Frontal cortex (tissue), 4 donors: ENCODE data around the gene BAIAP2L2. TPM values are rescaled to one million over a fixed set of nuclear protein-coding genes. Genes with fewer than 3 reads are reported as not detected.
A peak's percentile ranks its signal among the peaks of the same experiment; 100 is the strongest.

Source experiments
- DNase-seq, 2 donors: peaks; one replicate each; pipeline ENCODE4 v3.0.0; 2012; ENCODE audit warnings: low spot score in 2 of 2
- FAIRE-seq: peaks from 2 replicates; lab custom pipeline; 2012; peaks lifted over from hg19 to GRCh38; lab: Jason Lieb, UNC
- total RNA-seq: library from RNA; depleted of rRNA; stranded (reverse); fragments of >200 nt; gene quantifications from one replicate; pipeline ENCODE4 v1.2.3, GENCODE V29; 2014
- donor health status: control.
- donor health status: control.
- donor health status: control.

The BAIAP2L2 gene
- total RNA-seq, 1 donor from 2014 or later = under 0.01 TPM

DNA sequence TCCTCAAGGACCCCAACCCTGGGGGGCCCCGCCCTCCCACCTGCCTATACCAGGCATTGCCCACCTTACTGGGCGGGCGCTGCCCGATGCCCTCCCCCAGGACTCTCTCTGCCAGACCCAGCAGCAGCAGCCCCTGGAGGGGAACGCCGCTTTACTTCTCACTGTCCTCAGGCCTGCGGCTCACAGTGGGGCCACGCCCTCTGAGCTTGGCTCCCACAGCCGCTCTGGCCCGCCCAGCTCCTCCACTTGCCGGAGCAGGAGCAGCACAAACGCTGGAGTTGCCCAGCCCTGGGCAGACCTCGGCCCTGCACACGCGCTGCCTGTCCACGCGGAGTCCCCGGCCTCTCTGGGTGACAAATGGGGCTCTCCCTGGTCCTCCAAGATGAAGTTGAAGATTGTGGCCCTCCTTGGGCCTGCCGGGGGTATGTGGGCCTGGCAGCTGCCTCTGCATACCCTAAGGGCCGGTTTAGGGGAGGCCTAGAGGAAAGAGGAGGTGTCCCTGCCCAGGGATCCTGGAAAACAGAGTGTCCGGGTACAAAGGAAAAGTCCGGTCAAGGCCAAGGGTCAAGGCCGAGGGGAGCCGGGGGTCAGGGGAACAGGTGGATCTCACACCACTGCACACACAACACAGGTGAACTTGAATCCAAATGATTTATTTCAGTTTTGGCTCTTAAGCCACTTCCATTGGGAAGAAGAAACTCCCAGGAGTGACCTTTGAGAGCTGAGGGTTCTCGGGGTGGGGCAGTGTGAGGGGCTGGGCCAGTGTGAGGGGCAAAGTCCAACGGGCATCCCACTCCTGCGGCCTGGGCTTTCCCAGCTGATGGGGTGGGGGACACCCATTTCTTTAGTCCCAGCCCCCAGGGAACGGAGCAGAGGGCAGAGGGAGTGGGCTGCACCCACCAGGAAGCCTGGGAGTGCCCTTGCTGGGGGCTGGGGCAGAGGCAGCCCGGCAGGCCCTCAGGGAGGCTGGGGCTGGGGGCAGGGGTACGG is 674 bp upstream of the BAIAP2L2 start:
- FAIRE-seq (no peak), DNase-seq (no peak)

DNA sequence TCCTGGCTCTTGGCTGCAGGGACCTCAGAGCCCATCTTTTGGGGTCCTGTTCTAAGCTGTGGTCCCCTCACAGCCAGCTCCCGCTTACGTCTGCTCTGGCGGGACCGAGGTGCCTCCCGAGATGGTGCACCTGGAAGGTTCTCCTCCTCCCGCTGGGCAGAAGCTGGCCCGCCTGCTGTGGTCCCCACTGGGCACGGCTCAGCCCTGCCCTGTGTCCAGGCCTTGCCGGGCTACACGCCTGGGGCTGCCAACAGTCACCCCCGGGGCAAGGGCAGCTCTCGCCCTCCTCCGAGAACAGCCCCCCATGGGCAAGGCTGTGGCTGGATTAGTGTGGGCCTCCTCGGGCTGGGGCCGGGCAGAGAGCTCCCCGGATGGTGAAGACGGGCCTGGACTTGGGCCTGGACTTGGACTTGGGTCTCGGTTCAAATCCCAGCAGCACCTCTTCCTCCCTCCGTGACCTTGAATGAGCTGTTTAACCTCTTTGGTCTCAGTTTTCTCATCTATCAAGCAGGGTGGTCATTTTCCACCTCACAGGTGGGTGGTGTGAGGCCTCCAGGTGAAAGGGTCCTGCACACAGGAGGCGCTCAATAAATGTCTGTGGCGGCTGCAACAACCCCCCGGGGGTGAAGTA is 998 bp downstream of the BAIAP2L2 start:
- no peak for DNase-seq
- no peak for FAIRE-seq

DNA sequence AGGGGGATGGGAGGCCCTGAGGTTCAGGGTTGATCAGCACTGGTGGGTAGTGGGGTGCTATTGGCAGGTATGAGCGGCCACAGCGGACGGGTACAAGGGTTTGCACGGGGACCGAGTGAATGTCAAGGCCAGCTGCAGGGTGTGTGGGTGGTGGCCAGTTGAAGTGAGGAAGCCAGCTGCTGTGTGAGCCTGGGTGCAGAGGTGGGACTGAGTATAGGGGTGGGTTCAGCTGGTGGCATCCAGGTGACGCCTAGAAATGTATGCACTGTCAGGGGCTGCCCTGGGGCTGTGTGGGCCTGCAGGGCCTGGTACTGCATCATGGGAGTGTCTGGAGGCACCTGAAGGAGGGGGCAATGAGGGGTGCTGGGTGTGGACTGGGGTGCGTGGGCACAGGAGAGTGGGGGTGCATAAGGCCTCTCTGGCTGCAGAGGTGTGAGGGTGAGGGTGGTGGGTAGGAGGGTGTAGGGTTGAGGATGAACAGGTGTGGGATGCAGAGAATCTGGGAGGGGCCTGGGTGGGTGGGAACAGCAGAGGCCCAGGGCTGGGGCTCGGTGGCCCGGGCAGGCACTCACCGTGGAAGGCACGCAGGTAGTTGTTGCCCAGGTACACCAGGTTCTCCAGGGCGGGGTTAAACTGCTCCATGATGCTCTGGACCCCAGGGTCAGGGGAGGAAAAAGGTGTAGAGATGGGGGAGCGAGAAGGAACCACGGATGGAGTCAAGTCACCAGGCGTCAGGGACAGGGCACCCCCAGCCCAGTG is 1.7 kb downstream of the BAIAP2L2 start:
- DNase-seq (no peak), FAIRE-seq (no peak)

DNA sequence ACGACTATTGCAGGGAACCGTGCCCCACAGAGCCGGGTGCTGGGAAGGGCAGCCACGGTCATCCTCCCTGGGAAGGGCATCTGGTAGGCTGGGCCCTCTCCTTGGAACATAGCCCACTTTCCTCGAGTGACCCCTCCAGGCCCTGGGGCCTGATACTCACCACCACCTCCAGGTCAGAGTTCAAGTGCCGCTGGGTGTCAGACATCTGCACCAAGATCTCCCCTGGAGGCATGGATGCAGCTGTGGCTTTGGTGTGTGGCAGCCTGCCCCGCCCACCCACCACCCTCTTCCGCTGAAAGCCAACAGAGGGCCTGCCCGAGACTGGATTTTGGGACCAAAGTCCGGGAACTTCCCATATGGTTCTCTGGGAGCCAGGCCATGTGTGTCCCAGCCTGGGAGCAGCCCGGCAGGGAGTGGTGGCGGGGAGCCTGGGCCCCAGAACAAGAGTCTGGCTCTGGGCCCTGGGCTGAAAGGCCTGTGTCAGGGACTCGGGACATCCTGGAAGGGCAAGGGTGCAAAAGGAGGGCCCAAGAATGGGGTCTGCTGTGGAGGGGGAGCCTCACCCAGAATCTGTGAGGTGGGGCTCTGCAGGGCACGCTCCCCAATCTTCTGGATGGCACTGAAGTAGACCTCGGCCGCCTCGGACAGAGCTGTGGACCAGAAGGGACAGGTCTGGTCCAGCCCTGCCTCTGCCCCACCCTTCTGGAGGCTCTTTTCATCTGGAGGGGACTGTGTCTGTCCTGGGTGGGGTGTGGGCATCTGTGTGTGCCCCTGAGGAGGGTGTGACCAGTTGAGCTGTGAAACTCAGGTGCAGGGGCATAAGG is 2.6 kb downstream of the BAIAP2L2 start:
- no peak for DNase-seq
- no peak for FAIRE-seq

DNA sequence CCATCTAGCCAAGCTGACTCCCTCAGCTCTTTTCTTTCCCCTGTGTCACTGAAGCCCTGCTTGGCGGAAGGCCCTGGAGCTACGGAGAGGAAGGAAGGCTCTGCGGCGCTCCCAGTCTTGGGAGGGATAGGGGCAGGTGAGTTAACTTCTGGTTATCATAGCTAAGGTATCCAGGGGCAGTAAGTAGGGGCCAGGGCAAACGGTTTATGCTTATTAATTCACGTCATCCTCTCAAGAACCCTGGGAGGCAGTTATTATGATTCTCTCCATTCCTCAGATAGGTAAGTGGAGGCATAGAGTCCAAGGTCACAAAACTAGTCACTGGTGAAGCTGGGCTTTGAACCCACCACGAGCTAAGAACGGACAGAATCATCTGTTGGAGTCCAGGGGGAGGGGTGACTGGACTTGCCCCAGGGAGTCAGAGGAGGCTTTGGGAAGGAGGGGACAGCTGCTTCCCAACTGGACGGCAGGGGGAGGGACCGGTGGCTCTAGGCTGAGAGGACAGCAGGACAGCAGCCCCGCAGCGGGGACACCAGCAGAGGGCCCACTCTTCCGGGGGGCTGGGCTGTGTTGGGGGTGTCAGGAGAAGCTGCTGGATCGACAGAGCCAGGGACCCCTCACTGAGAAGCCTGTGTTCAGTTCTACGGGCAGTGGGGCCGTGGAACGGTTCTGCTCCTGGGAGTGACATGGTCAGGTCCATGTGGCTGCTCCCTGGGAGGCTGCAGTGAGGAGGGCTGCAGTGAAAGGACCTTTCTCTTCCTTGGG is 3.5 kb downstream of the BAIAP2L2 start:
- no peak for FAIRE-seq
- no peak for DNase-seq

DNA sequence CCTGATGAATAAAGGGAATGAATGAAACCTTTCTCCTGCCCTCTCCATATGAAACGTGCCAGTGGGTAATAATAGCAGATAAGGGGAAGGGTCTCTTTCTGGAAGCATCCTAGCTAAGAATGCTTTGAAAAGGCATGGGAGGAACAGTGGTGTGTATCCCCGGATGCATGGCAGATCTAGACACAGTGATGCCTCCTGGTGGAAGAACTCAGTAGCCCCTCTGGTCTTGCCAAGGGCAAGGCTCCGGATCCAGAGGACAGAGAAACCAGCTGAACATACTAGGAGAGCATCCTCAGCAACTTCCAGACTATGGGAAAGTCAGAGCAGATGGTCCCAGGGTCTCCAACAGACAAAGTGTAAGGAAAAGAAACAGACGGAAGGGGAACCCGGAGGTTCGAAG is 6.4 kb downstream of the BAIAP2L2 start:
- no peak for FAIRE-seq
- DNase-seq = no peak

DNA sequence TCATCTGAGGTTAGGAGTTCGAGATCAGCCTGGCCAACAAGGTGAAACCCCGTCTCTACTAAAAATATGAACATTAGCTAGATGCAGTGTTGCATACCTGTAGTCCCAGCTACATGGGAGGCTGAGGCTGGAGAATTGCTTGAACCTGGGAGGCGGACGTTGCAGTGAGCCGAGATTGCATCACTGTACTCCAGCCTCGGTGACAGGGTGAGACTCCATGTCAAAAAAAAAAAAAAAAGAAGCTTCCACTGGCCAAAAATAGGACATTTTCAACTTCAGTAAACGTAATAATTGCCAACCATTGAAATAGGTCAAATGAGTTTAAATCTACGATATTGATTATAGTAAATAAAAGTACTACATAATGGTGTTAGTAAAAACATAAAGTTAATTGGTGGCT is 6.8 kb downstream of the BAIAP2L2 start:
- no peak for FAIRE-seq

DNA sequence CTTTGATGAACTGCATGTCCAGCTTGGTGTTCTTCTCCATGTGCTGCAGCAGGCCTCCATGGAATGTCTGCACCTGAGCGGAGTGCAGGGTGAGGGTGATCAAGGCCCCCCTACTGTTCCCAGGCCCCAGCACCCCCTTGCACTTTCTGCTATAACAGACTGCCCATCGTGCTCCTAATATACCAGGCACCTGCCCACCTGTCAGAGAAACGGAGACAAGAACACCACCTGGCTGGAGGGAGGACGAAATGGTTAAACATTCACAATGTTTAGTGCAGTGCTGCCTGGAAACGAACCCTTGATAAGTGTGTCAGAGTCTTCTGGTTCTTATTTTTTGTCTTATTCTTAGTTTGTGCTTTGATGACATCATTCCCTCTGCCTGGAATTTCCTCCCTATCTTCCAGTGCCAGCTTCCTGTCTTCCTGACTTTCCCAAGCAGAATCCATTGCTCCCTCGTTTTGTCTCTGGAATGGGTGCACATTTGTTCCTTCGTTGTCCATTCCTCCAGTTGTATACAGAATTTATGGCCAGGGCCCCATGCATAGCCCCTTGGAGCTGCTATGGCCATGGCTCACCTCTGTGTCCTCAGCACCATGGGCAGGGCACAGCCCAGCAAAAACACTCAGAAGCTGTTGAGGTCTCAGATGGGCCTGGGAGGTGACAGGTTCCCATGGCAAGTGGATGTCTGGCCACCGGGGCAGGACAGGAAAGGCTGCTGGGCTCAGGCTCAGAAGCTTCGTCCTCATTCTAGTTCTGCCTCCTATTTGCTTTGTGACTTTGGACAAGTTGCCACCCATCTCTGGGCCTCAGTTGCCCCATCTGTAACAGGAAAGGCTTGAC is 11.9 kb downstream of the BAIAP2L2 start:
- DNase-seq = no peak
- FAIRE-seq = no peak

More for the DNA sequence above, 6.8 kb downstream of the BAIAP2L2 start:
- no peak for DNase-seq

DNA sequence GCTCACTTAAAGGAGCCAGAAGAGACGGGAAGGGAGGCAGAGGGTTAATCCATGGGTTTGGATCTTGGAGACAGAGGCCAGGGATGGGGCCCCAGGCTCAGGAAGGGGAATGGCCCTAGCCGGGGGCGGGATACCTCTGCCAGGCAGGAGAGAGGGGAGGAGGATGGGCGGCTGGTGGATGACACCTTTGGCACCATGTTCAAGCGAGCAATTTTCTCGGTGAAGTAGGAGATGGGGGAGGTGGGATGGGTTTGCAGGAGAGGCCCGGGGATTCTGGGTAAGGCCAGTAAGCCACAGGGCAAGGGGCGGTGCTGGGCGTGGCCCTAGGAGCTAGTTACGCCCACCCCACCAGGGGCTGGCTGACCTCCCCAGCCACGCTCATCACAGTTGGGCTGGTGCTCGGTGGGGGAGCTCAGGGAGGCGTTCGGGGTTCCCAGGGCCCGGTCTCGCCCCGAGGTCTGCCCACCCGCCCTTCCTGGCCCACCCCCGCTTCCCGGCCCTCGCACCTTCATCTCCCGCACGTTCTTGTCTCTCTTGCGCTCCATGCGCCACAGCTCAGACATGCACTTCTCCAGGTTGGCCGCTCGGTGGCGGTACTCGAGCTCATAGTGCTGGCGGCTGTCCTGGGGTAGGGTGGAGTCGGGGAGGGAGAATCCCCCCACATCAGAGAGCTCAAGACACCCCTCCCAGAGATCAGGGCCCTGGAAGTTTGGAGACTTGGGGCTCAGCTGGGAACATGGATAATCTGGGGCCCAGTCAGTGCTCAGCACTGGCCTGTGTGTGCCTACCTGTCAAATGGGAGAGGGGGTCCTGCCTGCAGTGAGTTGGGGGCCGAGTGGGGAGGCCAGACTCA is 12.7 kb downstream of the BAIAP2L2 start:
- DNase-seq (no peak), FAIRE-seq (no peak)

DNA sequence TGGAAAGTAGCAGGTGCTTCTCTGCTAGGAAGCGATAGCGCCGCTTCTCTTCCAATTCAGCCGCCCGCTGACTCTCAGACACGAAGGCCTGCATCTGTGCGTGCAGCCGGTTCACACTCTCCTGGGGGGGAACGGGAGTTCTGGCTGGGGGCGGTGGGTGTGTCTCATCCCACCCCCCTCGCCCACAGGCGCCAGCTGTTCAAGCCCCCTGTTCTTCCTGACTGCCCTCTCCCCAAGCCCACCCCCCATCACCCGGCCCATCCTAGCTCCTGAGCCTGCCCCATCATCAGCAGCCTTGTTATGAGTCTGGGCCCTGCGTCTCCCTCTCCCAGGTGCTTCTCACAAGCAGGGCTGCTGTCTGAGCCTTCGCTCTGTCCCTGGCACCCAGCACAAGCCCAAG is 13.4 kb downstream of the BAIAP2L2 start:
- DNase-seq = no peak
- no peak for FAIRE-seq

DNA sequence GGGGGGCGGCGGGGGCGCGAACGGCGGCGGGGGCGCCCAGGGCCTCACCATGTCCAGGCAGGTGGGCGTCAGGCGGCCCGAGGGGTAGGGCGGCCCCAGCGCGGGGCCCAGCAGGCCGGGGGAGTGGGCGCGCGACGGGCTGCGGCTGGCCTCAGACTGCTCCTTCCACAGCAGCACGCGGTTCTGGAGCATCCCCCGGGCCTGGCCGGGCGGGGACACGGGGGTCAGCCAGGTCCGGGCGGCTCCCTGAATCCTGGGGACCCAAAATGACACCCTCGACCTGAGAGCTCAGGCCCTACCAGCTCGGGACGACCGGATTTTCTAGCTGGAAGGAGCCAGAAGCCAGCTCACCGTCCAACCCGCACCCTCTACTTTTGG is 21.0 kb downstream of the BAIAP2L2 start:
- DNase-seq (no peak), FAIRE-seq (no peak)

DNA sequence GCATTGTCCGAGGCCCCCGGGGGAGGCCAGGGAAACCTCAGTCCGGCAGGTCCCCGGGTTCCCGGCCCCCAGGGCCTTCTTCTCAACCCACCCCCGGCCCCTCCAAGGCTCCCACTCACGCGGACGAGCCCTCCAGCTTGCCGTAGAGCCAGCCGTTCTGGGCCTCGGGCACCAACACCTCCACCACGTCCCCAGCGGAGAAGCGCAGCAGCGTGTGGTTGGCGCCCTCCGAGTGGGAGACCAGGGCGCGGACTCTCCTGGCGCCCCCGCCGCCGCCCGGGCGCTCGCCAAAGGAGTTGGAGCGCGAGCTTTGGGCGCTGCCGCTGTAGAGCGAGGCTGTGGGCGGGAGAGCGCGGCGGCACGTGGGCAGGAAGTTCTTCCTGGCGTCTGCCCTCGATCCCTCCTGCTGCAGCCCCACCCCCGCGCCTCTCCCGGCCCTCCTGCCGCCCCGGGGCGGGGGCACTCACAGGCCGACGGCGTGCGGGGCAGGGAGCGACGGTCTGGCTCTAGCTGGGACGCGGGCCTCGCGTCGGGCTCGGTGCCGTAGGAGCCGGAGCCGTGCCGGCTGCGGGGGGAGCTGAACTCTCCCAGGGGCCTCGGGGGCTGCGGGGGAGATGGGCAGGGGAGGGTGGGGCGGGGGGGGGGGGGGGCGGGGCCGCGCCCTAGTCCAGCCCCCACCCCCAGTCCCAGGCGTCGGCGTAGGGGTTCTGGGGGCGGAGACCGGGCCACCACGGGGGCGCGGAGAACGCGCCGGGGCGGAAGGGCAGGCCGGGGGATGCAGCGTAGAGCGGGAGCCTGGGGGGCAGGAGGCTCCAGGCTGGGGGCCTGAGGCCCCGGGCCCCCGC is 21.6 kb downstream of the BAIAP2L2 start:
- peak in 1 of 2 donors; percentile 59 for DNase-seq
- no peak for FAIRE-seq

DNA sequence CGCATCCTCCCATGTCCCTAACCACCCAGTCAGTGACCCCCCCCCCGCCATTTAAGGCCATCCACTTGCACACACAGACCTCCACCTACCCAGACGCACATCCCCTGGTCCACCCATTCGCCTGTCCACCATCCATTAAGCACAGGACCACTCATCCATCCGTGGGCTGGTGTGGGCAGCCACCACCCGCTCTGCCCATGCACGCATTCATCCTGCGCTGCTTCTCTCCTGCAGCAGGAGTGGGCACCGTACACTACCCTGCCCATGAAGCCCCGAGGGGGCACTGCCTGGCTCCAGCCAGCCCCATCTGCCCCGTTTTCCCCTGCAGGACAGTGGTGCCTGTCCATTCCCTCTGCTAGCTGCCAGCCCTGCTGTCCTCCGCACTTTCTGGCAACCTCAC is 22.6 kb downstream of the BAIAP2L2 start:
- DNase-seq (no peak), FAIRE-seq (no peak)

DNA sequence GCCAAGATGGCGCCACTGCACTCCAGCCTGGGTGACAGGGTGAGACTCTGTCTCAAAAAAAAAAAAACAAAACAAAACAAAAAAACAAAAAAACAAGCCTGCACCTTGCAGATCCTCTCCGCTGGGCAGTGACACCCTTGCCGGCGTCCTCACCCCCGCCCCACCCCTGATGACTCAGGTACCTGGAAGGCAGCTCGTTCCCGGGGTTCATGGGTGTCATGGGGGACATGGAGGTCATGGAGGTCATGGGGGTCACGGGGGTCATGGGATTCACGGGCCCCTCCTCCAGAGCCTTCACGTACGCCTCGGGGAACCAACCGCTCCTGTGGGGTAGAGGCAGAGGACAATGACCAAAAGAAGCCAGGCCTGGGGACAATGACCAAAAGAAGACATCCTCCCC is 23.5 kb downstream of the BAIAP2L2 start:
- no peak for FAIRE-seq

DNA sequence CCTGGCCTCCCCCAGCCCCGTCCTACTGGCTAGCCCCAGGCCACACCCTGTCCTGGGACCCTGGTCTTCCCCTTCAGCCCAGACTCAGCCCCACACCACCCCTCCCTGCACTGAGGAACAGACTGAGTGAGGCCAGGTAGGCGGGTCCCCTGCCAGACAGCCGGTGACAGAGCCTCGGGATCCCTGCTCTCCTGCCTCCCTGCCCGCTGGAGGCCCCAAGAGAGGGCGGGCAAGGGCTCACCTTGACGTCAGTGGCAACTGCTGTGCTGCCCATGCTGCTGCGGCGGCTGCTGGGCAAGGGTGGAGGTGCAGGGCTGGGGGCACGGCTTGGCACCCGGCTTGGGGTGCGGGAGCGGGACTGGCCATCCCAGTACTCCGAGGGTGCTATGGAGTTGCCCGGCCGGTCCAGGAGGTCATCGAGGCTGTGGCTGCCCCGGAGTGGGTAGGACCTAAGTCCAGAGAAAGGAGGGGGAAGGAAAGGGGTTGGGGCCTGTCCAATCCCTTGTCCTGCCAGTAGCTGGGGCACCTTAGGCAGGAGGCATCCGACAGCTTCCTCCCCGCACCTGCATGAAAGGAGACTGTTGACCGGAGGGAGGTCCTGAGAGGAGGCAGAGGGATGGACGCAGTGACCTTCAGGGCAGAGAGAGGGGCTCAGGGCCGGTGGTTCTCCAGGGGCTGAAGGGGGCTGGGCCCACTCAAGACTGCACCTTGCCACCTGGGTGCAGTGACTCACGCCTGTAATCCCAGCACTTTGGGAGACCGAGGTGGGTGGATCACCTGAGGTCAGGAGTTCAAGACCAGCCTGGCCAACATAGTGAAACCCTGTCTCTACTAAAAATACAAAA is 24.3 kb downstream of the BAIAP2L2 start:
- DNase-seq (no peak), FAIRE-seq (no peak)

More for the DNA sequence above, 23.5 kb downstream of the BAIAP2L2 start:
- no peak for DNase-seq
